ENCODE measurements around the gene GGTA1.

DNA sequence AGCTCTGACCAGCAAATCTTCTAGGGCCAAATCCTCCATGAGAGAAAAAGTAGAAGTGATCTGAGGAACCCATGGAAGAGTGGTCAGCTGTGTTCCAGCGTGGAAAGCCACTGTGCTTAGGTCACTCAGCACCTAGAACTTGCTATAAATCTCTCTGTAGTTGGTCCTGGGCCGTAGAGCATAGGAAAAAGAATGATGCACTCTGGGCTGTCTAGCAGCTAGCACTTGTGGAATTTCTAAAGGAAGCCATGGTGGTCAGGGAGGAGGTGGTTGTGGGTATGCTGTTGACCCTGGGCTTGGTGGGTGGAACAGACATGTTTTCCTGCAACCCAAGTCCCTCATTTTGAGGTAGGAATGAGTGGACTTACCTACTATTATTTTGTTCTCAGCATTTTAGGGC, 48.1 kb downstream of the GGTA1 start:
- TF ChIP-seq CEBPB (IDR thresholded peaks at IDR 0.05) (no peak), CREB1 (IDR thresholded peaks at IDR 0.05; ENCODE audit: low read depth) (no peak), TEAD4 (IDR thresholded peaks at IDR 0.05) (no peak), RAD21 (IDR thresholded peaks at IDR 0.05; ENCODE audit: low read depth) (no peak), EP300 (IDR thresholded peaks at IDR 0.05; ENCODE audit: borderline replicate concordance) (no peak), TAF1 (IDR thresholded peaks at IDR 0.05; ENCODE audit: low read depth) (no peak), EGR1 (IDR thresholded peaks at IDR 0.05) (no peak), NFIC (IDR thresholded peaks at IDR 0.05) (no peak), FOXM1 (IDR thresholded peaks at IDR 0.05; ENCODE audit: borderline replicate concordance, low read depth) (no peak)
- TF ChIP-seq, protein P1, sequence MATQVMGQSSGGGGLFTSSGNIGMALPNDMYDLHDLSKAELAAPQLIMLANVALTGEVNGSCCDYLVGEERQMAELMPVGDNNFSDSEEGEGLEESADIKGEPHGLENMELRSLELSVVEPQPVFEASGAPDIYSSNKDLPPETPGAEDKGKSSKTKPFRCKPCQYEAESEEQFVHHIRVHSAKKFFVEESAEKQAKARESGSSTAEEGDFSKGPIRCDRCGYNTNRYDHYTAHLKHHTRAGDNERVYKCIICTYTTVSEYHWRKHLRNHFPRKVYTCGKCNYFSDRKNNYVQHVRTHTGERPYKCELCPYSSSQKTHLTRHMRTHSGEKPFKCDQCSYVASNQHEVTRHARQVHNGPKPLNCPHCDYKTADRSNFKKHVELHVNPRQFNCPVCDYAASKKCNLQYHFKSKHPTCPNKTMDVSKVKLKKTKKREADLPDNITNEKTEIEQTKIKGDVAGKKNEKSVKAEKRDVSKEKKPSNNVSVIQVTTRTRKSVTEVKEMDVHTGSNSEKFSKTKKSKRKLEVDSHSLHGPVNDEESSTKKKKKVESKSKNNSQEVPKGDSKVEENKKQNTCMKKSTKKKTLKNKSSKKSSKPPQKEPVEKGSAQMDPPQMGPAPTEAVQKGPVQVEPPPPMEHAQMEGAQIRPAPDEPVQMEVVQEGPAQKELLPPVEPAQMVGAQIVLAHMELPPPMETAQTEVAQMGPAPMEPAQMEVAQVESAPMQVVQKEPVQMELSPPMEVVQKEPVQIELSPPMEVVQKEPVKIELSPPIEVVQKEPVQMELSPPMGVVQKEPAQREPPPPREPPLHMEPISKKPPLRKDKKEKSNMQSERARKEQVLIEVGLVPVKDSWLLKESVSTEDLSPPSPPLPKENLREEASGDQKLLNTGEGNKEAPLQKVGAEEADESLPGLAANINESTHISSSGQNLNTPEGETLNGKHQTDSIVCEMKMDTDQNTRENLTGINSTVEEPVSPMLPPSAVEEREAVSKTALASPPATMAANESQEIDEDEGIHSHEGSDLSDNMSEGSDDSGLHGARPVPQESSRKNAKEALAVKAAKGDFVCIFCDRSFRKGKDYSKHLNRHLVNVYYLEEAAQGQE (IDR thresholded peaks at IDR 0.05; ENCODE audit: low read depth), result no peak
- TF ChIP-seq, protein P2, sequence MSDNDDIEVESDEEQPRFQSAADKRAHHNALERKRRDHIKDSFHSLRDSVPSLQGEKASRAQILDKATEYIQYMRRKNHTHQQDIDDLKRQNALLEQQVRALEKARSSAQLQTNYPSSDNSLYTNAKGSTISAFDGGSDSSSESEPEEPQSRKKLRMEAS (IDR thresholded peaks at IDR 0.05), result no peak

Measured in Ishikawa (cell line).